ENCODE measurements around the gene STRA8. TPM values are rescaled to one million over a fixed set of nuclear protein-coding genes. Genes with fewer than 3 reads are reported as not detected.
A peak's percentile ranks its signal among the peaks of the same experiment; 100 is the strongest.

Gene STRA8
- total and polyA plus RNA-seq, 2 of the 13 experiments (the other 11 are each of a cell fraction or from before 2014, with no cell fraction given) = not detected

- TF ChIP-seq MAZ (IDR thresholded peaks at IDR 0.05; ENCODE audit: borderline replicate concordance, low read depth, low read length) (0 out of 2 replicates have a peak, but pooled peaks have one; percentile 44), MAZ (CRISPR knock-in tag; IDR thresholded peaks at IDR 0.05; ENCODE audit: low read depth) (peak; percentile 55; the same call in 1 of the 2 replicates), SAFB2 (CRISPR knock-in tag; IDR thresholded peaks at IDR 0.05; ENCODE audit: borderline replicate concordance, low read depth) (no peak), KMT2B (CRISPR knock-in tag; IDR thresholded peaks at IDR 0.05) (peak; percentile 57; the same call in 1 of the 2 replicates), HDAC1 (CRISPR knock-in tag; IDR thresholded peaks at IDR 0.05) (peak; percentile 30; the same call in 1 of the 2 replicates), SNAPC2 (CRISPR knock-in tag; IDR thresholded peaks at IDR 0.05) (0 out of 2 replicates have a peak, but pooled peaks have one; percentile 25), ZNF563 (CRISPR knock-in tag; IDR thresholded peaks at IDR 0.05) (peak; percentile 59; the same call in 1 of the 2 replicates), ZNF160 (CRISPR knock-in tag; IDR thresholded peaks at IDR 0.05) (peak; percentile 28; the same call in 1 of the 2 replicates), SNAPC5 (CRISPR knock-in tag; IDR thresholded peaks at IDR 0.05; ENCODE audit: borderline replicate concordance) (no peak), KLF11 (CRISPR knock-in tag; IDR thresholded peaks at IDR 0.05) (no peak), GLI4 (CRISPR knock-in tag; IDR thresholded peaks at IDR 0.05; ENCODE audit: borderline replicate concordance) (peak; percentile 79; the same call in 1 of the 2 replicates), CERS6 (CRISPR knock-in tag; IDR thresholded peaks at IDR 0.05) (no peak), GATA4 (IDR thresholded peaks at IDR 0.05; ENCODE audit: borderline replicate concordance, low read depth) (0 out of 2 replicates have a peak, but pooled peaks have one; percentile 35), ZBTB7B (CRISPR knock-in tag; IDR thresholded peaks at IDR 0.05) (0 out of 2 replicates have a peak, but pooled peaks have one; percentile 26), IKZF4 (CRISPR knock-in tag; IDR thresholded peaks at IDR 0.05; ENCODE audit: borderline replicate concordance, low read depth, not compliant biosample characterization) (peak; percentile 72), FOXO1 (CRISPR knock-in tag; IDR thresholded peaks at IDR 0.05) (0 out of 2 replicates have a peak, but pooled peaks have one; percentile 13), MXD3 (CRISPR knock-in tag; IDR thresholded peaks at IDR 0.05) (0 out of 2 replicates have a peak, but pooled peaks have one; percentile 38), KDM5B (CRISPR knock-in tag; IDR thresholded peaks at IDR 0.05; ENCODE audit: borderline replicate concordance) (peak; percentile 89), ZBTB38 (CRISPR knock-in tag; IDR thresholded peaks at IDR 0.05) (peak; percentile 53; the same call in 1 of the 2 replicates), UBTF (CRISPR knock-in tag; IDR thresholded peaks at IDR 0.05) (peak; percentile 84; the same call in 1 of the 2 replicates), ZNF580 (CRISPR knock-in tag; IDR thresholded peaks at IDR 0.05; ENCODE audit: borderline replicate concordance, low read depth) (peak; percentile 32; the same call in 1 of the 2 replicates), ZNF317 (CRISPR knock-in tag; IDR thresholded peaks at IDR 0.05) (no peak), ZNF333 (CRISPR knock-in tag; IDR thresholded peaks at IDR 0.05; ENCODE audit: borderline replicate concordance) (no peak; the same call in 1 of the 2 replicates)
Observed at GRCh38 chr7:135211179-135211945, 22.3 kb upstream of the STRA8 start, which contains the start of gene WDR91 (continued).
